HG03159 (cell line): ENCODE measurements around the gene KLF2.
A peak's percentile ranks its signal among the peaks of the same experiment; 100 is the strongest.

Experiments used
- ATAC-seq: cut with Tn5 transposase; IDR thresholded peaks from one replicate; pipeline ENCODE4 v1.9.1; 2021; ENCODE audit warnings: mild to moderate bottlenecking, moderate library complexity; ENCODE audit not compliant: unreplicated experiment

Gene KLF2

GRCh38 chr19:16363133-16363851 is 38.7 kb downstream of the KLF2 start:
- ATAC-seq: no peak

GRCh38 chr19:16363852-16364230 is 39.2 kb downstream of the KLF2 start:
- ATAC-seq: no peak

- ATAC-seq: no peak
These were observed 39.7 kb downstream of the KLF2 start for GRCh38 chr19:16364231-16364865.

- no peak for ATAC-seq
These were observed 40.8 kb downstream of the KLF2 start for GRCh38 chr19:16365300-16365996.

GRCh38 chr19:16366056-16366432 is 41.4 kb downstream of the KLF2 start:
- no peak for ATAC-seq

- ATAC-seq: peak; percentile 39
These were observed 42.0 kb downstream of the KLF2 start for GRCh38 chr19:16366433-16367260.

GRCh38 chr19:16367261-16367683 is 42.6 kb downstream of the KLF2 start:
- peak; percentile 34 for ATAC-seq

- no peak for ATAC-seq
These were observed 44.0 kb downstream of the KLF2 start for GRCh38 chr19:16368385-16369305.

GRCh38 chr19:16369306-16369663 is 44.7 kb downstream of the KLF2 start:
- no peak for ATAC-seq

GRCh38 chr19:16369664-16370576 is 45.3 kb downstream of the KLF2 start:
- no peak for ATAC-seq

GRCh38 chr19:16370641-16371391 is 46.2 kb downstream of the KLF2 start:
- no peak for ATAC-seq

- ATAC-seq: peak; percentile 53
These were observed 46.9 kb downstream of the KLF2 start for GRCh38 chr19:16371540-16371986.

- no peak for ATAC-seq
These were observed 47.7 kb downstream of the KLF2 start for GRCh38 chr19:16372065-16372915.

- no peak for ATAC-seq
These were observed 48.5 kb downstream of the KLF2 start for GRCh38 chr19:16373079-16373478.

- no peak for ATAC-seq
These were observed 48.9 kb downstream of the KLF2 start for GRCh38 chr19:16373532-16373931.

GRCh38 chr19:16373989-16374388 is 49.4 kb downstream of the KLF2 start:
- no peak for ATAC-seq

GRCh38 chr19:16374436-16374835 is 49.8 kb downstream of the KLF2 start:
- no peak for ATAC-seq
